Duodenal mucosa (tissue), 2 donors: ENCODE measurements around the gene ATP5PO.
A peak's percentile ranks its signal among the peaks of the same experiment; 100 is the strongest.

Experiments
- H3K27ac ChIP-seq: one replicate; pipeline ENCODE4 v1.7.0; 2013; ENCODE audit warnings: low read depth, low read length
- H3K27me3 ChIP-seq, 2 donors: one replicate each; pipeline ENCODE4 v1.7.0; 2013; ENCODE audit warnings: low read length in 2 of 2, control low read depth in 1 of 2; ENCODE audit not compliant: insufficient read depth in 2 of 2, control insufficient read depth in 1 of 2
- H3K36me3 ChIP-seq, 2 donors: one replicate each; pipeline ENCODE4 v1.7.0; 2013; ENCODE audit warnings: low read length in 2 of 2, control low read depth in 1 of 2; ENCODE audit not compliant: insufficient read depth in 2 of 2, control insufficient read depth in 1 of 2
- H3K4me1 ChIP-seq, 2 donors: one replicate each; pipeline ENCODE4 v1.7.0; 2013; ENCODE audit warnings: low read length in 2 of 2, control low read depth in 1 of 2; ENCODE audit not compliant: insufficient read depth in 2 of 2, control insufficient read depth in 1 of 2
- H3K4me3 ChIP-seq, 2 donors: one replicate each; pipeline ENCODE4 v1.7.0; 2013; ENCODE audit warnings: low read length in 2 of 2, low read depth in 1 of 2
- H3K9ac ChIP-seq, 2 donors: one replicate each; pipeline ENCODE4 v1.7.0; 2013; ENCODE audit warnings: low read length in 2 of 2, low read depth in 1 of 2
- H3K9me3 ChIP-seq, 2 donors: one replicate each; pipeline ENCODE4 v1.7.0; 2013; ENCODE audit warnings: low read length in 2 of 2, control low read depth in 1 of 2; ENCODE audit not compliant: control insufficient read depth in 1 of 2

The ATP5PO gene, protein sequence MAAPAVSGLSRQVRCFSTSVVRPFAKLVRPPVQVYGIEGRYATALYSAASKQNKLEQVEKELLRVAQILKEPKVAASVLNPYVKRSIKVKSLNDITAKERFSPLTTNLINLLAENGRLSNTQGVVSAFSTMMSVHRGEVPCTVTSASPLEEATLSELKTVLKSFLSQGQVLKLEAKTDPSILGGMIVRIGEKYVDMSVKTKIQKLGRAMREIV

DNA sequence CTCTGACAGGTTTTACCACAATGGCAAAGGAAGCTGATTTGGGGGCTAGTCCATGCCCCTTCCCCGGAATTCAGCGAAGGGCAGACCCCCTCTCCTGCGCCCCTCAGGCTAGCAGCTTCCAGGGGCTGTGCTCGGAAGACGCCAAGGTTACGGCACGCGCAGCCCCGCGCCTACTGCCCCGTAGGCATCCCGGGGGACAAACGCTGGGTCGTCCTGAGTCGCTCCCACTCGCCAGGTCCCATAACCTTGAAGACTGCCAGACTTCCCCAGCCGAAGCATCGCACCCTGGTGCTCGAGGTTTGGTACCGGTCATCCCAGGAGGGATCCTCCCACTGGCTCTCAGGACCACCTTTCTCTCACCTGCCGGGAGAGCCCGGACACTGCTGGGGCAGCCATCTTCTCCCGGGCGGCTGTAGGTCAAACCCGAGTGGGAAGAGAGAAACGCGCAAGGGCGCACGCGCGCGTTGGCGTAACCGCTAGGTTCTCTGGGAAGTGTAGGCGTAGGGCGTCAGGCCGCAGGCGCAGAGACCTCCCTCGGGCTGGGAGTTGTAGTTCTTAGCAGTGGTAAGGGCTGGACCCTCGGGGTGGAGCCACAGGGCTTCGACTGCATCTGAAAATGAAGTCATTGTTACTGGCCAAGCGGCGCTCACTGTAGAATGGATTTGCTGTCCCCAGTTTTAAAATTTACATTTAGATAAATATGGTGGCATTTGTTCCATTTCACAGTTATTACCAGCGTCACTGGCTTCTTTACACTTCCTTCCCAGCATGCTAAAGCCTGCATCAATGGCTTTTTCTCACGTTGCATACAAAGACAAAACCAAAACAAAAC is at the start of gene ATP5PO:
ATP5PO (minus strand) TSS at position 437 of the 832 bp plus-strand sequence; CDS start at position 396, 41 bp downstream.
- peak within 1 kb of the TSS; percentile 99 to 100 for H3K9ac ChIP-seq
- H3K27me3 ChIP-seq: no peaks in the 10 kb centered on the region
- no peaks in the 10 kb centered on the region for H3K9me3 ChIP-seq
- H3K36me3 ChIP-seq: peaks cover 8 to 23% of the 10 kb centered on the region in 2 donors
- peak within 1 kb of the TSS; percentile 63 for H3K27ac ChIP-seq
- H3K4me3 ChIP-seq: peak within 1 kb of the TSS; percentile 96 to 98
- peaks cover 17 to 23% of the 10 kb centered on the region in 2 donors for H3K4me1 ChIP-seq

DNA sequence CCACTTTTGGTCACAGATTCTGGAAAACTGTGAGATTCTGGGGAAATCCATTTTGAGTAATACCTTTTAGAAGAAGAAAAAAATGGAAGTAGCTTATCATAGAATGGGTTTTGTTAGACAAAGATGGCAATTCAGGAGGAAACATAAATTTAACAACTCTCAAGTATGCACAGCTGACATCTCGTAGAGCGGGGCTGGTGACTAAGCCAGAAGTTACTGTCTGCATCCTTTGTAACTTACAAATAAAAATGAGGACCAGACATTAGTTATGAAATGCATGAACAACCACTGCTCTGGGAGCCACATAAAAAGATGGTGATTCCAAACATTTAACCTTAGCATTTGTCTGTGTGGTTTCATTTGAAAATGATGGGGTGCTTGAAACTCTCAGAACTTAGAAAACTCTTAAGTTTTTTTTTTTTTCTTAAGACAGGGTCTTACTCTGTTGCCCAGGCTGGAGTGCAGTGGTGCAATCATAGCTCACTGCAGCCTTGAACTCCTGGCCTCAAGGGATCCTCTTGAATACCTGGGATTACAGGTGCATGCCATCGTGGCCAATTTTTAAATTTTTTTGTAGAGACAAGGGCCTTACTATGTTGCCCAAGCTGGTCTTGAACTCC is 49.2 kb upstream of the ATP5PO start:
- H3K4me3 ChIP-seq: no peak overlapping the region
- no peak overlapping the region for H3K9ac ChIP-seq
- peaks cover 16 to 19% of the 10 kb centered on the region in 2 donors for H3K4me1 ChIP-seq
- no peaks in the 10 kb centered on the region for H3K27me3 ChIP-seq
- no peaks in the 10 kb centered on the region for H3K9me3 ChIP-seq
- H3K36me3 ChIP-seq: no peaks in the 10 kb centered on the region
- no peak overlapping the region for H3K27ac ChIP-seq

DNA sequence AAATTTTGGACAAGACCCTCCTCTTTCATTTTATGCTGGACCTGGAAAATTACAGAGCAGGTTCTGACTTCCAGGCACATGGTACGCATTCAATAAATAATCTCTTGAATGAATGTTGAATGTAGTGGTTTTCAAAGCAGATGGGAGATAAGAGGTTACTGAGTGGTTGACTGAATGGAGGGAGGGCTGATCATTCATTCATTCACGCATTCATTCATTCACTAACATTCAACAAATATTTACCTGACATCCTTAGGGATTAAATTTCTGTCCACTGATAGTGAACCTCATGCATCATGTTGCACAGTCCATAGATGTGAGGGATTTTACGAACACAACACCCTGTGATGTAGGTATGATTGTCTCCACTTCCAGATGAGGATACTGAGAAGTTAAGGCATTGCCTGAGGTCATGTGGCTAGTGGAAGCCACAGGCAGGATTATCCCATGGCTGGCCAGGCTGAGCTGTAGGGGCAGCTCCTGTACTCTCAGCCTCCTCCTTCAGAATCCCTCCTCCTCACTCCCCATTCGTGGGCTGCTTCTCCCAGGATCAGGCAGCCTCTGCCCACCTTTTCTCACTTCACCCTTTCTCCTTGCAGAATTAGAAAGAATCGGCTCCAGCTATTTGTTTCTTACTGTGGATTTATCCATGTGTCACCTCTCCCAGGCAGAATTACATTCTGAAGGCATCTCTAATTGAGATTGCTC is 48.4 kb upstream of the ATP5PO start:
- H3K27me3 ChIP-seq: no peaks in the 10 kb centered on the region
- H3K9ac ChIP-seq: no peak overlapping the region
- no peak overlapping the region for H3K27ac ChIP-seq
- no peak overlapping the region for H3K4me3 ChIP-seq
- H3K9me3 ChIP-seq: peaks cover 0 to 2% of the 10 kb centered on the region in 2 donors
- H3K36me3 ChIP-seq: no peaks in the 10 kb centered on the region
- peaks cover 8 to 11% of the 10 kb centered on the region in 2 donors for H3K4me1 ChIP-seq

DNA sequence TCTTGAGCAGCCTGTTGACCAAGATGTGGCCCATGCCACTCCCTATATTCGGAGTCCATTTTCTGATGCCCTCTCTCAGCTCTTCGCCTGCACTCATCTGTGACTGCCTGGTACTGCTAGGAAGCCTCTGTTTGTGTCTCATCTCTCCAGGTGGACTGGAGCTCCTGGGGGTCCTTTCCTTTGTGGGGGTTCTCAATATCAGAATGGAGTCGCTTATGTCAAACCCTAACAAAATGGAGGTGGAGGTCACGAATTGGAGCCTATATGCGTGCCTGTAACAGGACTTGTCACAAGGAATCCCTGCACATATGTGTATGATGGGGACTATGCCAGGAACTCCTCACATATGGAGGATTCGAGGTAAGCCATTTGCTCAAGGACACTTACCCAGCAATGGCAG is 46.7 kb upstream of the ATP5PO start:
- Histone ChIP-seq H3K9me3 (peaks cover 0 to 2% of the 10 kb centered on the region in 2 donors), H3K27me3 (no peaks in the 10 kb centered on the region), H3K36me3 (no peaks in the 10 kb centered on the region), H3K9ac (no peak overlapping the region), H3K4me3 (no peak overlapping the region), H3K27ac (no peak overlapping the region), H3K4me1 (no peaks in the 10 kb centered on the region)

DNA sequence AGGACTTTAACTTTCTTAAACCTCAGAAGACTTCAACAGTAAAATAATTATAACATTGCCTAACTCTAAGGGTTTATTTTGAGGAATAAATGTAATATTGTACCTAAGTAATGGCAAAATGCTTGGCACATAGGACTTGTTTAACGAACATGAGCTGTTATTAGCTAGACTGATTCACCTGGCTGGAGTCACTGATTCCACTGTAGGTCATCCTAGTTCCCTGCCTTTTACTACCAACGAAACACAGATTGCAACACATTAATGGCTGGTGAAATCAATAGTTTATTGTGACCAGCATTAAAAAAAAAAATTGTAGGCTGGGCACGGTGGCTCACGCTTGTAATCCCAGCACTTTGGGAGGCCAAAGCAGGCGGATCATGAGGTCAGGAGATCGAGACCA is 45.5 kb upstream of the ATP5PO start:
- Histone ChIP-seq H3K4me3 (no peak overlapping the region), H3K36me3 (no peaks in the 10 kb centered on the region), H3K9me3 (peaks cover 0 to 2% of the 10 kb centered on the region in 2 donors), H3K27ac (no peak overlapping the region), H3K9ac (no peak overlapping the region), H3K27me3 (no peaks in the 10 kb centered on the region), H3K4me1 (no peaks in the 10 kb centered on the region)

DNA sequence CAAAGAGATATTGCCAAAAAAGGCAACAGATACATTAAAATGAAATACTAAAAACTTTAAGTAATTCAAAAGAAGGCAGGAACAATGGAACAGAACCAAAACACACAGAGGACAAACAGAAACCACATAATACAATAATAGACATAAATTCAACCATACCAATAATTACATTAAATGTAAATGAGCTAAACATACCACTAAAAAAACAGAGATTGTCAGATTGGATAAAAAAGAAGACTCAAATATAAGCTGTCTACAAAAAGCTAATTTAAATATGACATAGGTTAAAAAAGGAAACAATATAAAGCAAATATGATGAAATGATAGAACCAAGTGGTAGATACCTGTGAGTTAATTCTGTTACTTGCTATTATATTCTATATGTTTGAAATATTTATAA is 44.1 kb upstream of the ATP5PO start:
- Histone ChIP-seq H3K9me3 (peaks cover 0 to 2% of the 10 kb centered on the region in 2 donors), H3K27me3 (no peaks in the 10 kb centered on the region), H3K4me3 (no peak overlapping the region), H3K9ac (no peak overlapping the region), H3K36me3 (no peaks in the 10 kb centered on the region), H3K27ac (no peak overlapping the region), H3K4me1 (no peaks in the 10 kb centered on the region)

DNA sequence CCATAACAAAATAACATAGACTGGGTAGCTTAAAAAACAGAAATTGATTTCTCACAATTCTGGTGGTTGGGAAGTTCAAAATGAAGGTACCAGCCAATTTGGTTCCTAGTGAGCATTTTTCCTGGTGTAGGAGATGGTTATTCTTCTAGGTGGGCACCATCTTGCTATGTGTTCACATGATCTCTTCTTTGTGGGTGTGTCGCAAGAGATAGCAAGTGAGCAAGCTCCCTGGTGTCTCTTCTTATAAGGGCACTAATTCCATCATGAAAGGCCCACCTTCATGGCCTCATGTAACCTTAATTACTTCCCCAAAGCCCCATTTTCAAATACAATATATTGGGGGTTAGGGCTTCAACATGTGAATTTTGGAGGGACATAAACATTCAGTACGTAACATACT is 38.8 kb upstream of the ATP5PO start:
- Histone ChIP-seq H3K4me1 (peaks cover 2 to 7% of the 10 kb centered on the region in 2 donors), H3K9me3 (no peaks in the 10 kb centered on the region), H3K27ac (no peak overlapping the region), H3K27me3 (no peaks in the 10 kb centered on the region), H3K4me3 (no peak overlapping the region), H3K36me3 (no peaks in the 10 kb centered on the region), H3K9ac (no peak overlapping the region)

DNA sequence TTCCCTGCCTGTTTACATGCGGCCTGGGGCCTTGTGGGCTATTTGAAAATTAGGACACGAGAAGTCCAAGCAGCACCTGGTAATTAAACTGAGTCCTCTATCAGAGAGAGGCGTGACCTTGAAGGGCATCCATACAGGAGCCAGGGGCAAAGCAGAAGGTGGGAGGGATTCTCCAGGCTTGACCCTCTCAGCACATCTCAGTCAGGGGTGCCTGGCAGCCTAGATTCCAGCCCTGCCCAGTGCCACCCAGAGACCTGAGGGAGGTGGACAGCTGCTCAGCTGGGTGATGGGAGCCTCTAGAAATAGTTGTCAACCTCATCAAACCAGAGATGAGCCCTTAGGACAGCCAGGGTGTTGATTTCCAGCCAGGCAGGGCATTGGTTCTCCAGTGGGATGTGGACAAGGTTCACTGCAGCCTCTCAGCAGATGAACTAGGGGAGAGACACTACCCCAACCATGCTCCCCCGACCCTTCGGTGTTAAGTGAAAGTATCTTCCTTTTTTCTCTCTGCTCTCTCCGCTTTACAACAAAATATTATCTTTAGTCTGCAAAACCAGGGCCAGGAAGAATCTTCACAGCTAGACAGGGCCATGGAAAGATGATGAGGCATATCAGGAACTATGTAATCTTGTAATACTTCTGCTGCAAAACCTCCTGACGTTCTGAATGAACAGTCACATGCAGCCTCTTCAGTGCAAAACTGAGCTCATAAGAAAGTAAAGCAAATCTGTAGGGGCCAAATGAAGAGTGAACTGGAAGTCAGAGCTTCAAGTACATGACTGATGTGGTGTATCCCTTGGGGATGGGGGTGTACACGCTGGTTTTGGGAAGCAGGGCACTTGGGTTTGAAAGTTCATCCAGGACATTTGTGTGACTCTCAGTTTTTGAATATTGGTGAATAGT is 35.9 kb upstream of the ATP5PO start:
- Histone ChIP-seq H3K4me3 (no peak overlapping the region), H3K27ac (no peak overlapping the region), H3K9me3 (no peaks in the 10 kb centered on the region), H3K36me3 (no peaks in the 10 kb centered on the region), H3K27me3 (no peaks in the 10 kb centered on the region), H3K9ac (no peak overlapping the region), H3K4me1 (peaks cover 28 to 31% of the 10 kb centered on the region in 2 donors)

DNA sequence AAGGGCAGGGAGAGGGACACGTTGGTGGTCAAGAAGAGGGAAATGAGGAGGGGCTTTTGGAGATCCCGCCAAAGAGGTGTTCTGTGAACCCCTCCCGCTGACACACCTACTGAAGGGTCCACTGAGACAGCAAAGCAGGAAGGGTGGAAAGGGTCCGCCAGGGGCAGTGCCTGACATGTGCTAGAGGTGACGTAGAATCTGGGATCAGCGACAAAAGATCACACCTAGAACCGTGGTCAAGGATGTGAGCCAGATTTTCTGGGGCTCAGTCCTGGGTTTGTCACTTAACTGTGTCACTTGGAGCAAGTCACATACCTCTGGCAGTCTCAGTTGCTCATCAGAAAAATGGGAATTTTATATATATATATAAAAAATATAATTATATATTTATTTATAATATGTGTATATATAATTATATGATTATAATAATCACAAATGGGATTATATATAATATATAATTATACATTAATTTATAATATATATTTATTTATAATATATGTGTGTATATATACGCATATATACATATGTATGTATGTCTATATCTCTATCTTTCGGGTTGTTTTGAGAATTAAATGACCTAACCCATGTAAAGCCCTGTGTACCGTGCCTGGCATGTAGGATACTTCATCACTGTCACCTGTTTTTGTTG is 35.0 kb upstream of the ATP5PO start:
- Histone ChIP-seq H3K9me3 (no peaks in the 10 kb centered on the region), H3K27me3 (no peaks in the 10 kb centered on the region), H3K27ac (no peak overlapping the region), H3K36me3 (no peaks in the 10 kb centered on the region), H3K4me3 (no peak overlapping the region), H3K4me1 (peaks cover 28 to 31% of the 10 kb centered on the region in 2 donors), H3K9ac (no peak overlapping the region)
